HG02973 (cell line): ENCODE results near the gene NPHP4.

Experiments used
- ATAC-seq: cut with Tn5 transposase; IDR thresholded peaks from one replicate; pipeline ENCODE4 v1.9.1; 2021; ENCODE audit warnings: moderate library complexity; ENCODE audit not compliant: unreplicated experiment

Gene NPHP4

DNA sequence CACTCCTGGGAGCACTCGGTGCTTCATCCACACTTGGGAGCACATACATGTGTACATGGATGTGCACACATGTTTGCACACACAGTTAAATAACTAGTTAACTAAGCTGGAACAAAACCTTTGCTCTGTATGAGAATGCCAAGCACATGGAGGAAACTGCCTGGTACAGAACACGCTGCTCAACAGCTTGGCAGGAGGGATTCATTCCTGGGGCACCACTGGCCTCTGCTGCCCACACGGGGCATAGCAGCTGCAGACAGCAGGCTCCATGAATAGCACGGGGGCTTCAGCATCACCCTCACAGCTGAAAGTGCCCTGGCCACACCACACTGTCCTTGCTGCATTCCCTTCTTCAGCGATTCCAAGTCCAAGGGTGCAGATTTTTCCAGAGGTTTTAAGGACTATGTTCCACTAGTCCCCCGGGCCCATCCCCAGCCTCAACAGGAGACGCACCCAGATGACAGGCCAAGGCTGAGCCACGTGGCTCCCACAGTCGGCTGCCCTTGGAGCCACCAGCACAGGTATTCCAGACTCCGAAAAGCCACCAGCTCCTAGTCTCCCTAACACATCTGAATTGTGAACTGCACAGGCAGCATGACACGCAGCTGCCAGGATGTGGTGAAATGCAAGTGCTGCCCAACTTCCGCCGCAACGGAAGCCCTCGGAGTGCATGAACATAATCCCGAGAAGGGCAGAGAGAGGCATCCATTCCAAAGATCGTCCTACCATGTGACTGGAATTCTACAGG is 16.9 kb downstream of the NPHP4 start:
- no peak for ATAC-seq

DNA sequence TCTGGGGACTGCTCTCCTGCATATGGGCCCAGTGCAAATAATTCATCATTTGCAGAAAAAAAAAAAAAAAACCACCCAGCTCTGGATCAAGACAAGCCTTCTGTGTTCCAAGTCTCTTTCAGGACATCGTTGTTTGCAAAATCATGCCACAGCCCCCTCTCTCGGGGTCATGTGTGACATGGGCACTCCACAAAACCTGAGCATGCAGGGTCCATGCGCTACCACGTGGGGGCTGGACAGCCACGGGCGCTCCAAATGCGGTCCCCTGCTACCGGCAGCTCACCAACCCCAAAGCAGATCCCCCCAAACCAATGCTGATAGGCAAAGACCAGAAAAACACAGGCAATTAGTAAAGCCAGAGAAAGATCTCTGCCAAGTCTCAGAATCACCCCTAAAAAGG is 17.6 kb downstream of the NPHP4 start:
- ATAC-seq, result no peak

DNA sequence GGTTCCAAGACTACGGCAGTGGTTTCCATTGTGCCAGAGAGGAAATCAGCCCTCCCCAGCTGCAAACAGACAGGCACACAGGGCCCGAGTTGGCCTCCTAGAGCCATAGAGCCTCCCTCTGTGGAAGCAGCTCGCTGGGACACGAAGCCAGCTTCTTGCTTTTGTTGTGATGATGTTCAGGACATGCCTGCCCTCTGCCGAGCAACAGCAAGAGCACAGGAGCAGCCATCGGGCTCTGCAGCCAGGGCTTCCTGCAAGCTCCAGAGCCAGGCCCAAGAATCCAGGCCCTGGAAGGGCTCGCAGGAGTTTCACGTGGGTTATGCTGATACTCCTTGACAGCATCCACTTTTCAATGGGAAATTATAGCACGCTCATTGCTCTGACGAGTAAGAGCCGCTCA is 18.5 kb downstream of the NPHP4 start:
- no peak for ATAC-seq

DNA sequence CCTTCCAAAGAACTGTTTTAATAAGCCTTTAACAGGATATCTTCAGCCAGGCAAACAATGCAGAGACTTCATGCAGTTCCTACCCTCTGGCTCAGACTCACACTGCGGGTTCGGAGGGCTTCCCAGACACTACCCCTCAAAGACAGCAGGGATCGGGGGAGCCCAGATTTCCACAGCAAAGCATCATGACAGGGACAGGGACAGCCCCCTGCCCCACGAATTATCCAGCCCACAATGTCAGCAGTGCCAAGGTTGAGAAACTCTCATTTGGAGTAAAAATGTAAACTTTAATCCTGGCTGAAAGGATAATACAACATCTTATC is 20.1 kb downstream of the NPHP4 start:
- no peak for ATAC-seq

DNA sequence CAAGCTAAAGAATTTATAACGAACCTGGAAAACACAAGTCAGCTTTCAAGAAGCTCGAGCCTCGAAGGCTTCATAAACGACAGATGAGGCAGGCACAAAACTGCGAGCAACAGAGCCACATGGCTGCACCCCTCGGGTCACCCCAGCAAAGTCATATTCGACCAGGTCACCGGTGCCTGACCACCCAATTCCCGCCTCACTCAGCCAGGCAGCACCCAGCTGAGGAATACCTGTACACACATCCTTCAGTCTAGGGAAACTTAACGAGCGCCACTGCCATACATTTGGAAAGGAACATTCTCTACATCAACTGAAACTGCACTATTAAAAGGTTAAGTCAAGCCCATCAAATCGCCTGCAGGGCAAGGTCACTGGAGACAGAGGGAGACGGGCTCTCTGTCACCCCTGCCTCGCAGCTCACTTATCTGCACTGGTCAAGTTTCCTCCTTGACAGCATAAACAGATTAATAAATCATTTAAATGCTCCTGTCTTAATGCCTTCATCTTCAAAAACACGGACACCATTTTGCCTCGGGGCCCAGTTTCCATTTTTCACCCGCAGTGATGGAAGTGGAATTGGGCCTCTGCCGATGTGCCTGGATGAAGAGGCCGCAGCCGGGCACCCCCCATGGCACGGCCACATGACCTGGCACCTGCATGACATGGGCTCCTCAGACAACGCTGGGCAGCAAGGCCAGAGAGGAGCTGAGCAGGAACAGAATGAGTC is 20.6 kb downstream of the NPHP4 start:
- no peak for ATAC-seq

DNA sequence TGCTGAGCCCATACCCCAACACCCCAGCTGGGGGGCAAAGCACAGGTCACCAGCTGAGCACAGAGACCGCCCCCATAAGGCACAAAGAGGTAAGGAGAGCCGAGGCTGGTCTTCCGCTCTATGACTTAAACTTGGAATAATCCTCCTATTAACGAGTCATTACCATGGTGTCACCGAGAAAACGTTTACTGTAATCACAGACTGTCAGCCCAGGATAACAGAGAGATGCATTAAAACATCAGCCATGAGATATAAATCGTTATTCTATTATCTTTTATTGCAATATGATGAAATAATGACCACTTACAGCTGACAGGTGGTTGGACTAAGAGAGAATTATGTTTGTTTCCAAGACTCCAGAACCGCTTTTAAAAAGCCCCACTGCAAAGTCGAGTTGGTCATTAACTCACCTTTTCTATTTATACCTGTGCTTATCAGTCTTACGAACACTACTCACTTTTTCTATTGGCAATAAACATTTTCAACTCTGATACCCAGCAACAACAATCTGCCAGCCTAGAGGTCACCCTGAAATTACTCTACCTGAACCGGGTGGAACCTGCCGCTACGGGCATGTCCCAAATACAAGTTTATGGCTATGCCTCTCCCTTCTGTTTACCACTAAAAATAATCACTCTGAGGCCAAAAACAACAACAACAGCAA is 21.5 kb downstream of the NPHP4 start:
- ATAC-seq, result no peak

DNA sequence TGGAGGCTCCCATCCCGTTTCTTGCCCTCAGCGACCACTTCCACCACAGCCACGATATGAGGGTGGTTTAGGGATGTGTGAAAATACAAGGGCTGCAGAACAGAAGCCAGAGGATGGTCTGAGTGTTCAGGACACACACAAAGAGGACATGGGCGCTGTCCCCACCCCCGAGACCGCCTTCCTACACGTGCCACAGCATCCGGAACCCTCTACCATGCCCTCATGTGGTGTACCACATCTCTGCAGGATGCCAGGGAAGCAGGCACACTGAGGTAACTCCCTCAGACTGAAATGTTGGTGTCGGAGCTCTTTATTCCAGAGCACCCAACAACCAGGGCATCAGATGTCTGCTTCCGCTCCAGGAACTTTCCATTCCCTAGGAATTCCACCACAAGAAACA is 23.1 kb downstream of the NPHP4 start:
- ATAC-seq, result no peak

DNA sequence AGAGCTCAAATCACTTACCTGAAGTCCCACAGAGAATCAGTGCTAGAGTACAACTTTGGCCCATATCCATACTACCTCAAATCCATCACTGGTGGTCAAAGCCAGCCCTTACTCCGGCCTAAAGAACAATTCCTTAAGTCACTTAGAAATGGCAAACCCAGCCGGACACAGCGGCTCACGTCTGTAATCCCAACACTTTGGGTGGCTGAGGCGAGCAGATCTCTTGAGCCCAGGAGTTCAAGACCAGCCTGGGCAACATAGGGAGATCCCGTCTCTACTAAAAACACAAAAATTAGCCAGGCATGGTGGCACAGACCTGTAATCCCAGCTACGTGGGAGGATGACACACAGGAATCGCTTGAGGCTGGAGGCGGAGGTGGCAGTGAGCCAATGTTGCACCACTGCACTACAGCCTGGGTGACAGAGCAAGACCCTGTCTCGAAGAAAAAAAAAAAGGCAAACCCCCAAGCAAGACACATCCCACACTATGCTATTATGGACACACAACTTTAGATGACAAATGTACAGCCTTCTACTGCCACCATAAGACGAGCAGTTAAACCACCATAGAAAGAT is 24.0 kb downstream of the NPHP4 start:
- no peak for ATAC-seq

DNA sequence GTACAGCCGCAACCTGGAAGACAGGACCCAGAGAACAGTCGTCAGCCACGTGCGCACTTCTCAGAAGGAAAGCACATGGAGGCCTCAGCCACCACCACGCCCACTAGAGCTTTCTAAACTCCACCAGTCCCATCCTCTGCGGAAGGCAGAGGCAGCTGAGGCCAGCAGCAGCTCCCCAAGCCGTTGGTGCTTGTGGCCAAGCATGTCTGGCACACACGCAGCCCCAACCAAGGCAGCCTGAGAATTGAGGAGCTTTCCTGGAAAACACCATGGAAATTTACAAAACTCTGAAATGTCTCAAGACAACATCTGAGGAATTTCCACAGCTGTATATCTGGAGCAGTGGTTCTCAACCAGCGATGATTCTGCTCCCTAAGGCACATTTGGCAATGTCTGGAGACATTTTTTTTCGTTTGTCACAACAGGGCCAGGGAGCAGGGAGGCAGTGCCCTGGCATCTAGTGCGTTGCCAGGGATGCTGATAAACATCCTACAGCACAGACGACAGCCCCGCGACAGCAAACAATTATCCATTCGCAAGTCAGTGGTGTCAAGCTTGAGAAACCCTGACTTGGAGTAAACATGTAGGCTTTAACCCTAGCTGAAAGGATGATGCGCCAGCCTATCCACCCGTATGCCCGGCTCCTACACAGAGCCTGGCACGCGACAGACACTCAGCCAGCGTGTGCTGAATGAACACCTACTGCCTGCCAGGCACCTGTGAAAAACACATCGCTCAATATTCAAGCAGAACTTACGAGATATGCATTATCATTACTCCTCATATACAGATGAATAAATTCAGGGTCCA is 24.7 kb downstream of the NPHP4 start:
- ATAC-seq, result no peak

DNA sequence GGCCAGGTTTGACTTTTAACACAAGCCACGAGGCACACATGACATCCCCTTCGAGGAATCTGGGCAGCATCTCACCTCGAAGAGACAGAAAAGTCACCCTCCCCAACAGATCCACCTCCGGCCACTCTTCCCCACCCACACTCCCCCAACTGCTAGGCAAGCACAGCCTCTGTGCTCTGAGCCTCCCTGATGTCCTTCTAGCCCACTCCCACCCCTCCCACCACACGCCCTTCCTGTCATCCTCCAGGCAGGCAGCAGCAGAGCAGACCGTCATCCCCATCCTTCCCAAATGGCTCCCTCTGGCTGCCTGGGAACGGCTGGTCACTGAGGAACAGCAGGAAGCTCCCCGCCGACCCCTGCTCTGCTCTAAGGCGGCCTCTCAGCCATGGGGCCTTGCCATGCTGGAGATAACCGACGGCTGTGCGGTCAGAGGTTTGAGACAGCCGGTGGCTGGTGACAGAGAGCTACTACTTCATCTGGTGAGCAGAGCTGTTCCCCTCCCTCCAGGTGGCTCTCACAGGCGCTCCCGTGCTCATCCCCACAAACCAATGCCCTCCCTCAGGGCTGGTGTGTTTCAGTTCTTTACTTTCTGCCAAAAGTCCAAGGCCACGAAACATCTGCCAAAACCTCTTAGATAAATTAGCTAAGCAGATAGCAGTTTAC is 25.6 kb downstream of the NPHP4 start:
- ATAC-seq, result no peak

DNA sequence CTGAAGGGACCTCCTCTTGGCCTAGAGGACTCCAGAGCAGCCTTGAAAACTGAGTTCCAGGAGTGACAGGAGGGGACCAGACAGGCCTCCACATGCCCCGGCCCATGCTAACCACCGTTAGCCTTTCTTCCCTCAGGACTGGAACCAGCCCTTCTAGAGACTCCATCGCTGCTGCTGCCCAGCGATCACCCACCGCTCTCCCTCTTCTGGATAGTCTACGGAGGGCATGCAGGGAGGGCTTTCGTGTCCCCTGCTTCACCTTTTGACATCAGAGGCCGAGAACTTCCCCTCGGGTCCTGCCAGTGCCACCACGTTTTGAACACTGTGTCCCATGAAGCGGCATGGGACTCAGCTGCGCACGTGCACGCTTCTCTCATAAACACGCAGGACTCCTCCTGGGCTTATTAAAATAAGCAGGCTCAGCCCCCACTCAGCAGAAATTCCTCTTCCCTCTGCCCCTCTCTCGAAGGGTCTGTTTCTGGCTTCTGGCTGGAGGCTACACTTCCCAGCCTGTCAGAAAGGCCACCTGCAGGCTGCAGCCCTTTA is 26.6 kb downstream of the NPHP4 start:
- ATAC-seq, result no peak

DNA sequence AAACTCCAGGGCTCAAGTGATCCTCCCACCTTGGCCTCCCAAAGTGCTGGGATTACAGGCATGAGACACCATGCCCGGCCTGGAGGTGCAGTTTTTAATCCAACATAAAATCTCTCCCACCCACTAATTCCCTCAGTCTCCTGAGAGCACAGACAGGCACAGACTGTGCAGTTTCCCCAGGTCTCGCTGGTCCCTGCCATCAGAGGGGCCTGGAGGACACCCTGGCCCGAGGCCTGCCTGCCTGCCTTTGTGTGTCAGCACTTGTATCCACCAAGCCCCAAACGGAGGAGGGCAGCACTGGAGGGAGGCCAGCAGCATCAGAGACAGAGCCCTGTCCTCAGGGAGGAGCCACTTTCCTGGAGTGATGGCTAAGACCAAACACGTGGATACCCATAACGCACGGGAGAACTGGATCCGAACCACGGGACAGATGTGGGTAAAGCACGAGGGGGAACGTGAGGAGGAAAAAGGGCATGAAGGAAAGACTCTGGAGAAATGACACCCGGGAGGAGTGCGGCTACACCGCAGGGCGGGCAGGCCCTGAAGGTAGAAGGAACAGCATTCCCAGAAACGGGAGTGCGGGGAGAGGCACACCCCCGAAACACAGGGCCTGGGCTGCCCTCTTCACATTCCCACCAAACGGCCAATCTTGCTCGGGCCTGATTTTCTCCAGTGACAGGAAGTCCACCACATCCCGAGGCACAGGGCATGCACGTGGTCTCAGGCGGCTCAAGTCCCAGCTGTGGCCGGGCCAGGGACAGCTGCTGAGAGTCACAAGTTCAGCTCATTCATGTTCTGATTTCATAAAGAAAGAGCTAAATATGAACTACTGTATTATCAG is 29.7 kb downstream of the NPHP4 start:
- ATAC-seq, result no peak

DNA sequence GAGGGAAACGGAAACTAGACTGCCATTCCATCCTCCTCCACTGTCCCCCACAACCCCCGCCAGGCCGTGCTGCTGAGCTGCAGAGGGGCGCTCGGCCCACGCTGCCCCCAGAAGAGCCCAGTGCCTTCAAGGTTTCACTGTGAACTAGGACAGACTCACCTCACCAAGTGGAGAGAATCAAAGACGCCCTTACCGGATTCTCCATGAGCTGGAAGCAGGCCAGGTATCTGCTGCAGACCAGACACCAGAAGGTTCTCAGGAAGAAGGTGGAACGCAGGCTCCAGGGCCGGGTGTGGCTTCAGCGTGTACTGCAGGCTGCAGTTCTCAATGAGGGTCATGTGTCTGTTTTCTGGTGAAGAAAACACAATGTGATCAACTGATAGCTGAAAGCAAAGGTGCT is 30.6 kb downstream of the NPHP4 start:
- no peak for ATAC-seq

DNA sequence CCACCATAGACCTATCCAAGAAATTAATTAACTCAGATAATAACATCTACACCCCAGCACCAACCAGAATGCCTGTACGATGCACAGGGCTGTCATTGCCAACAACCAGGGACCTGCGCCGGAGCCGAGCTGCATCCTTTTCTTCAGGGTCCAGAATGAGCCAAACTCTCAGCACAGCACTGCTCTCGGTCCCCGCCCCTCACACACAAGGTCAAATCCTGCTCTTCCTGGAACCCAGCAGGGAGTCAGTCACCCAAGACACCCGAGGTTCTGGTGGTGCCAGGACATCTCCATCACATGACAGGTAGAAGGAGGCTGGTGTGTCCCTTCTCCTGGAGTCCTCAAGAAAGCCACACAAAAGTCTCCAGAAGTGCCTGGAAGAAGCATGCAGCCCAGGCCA is 31.9 kb downstream of the NPHP4 start:
- no peak for ATAC-seq

DNA sequence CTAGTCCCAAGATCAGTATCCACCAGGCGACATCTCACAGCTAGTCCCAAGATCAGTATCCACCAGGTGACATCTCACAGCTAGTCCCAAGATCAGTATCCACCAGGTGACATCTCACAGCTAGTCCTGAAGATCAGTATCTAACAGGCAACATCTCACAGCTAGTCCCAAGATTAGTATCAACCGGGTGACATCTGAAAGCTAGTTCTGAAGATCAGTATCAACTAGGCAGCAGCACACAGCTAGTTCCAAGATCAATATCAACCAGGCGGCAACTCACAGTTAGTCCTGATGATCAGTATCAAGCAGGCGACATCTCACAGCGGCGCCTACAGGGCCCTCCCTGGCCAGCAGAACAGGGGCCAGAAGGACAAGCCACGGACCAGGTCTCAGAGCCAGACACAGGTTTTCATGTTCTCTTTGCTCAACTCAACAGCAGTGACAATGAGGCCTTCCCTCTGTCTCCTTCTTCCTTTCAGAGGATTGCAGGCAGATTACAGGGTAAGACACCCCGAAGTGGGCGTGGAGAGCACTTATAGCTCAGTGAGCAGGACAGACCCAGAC is 32.5 kb downstream of the NPHP4 start:
- no peak for ATAC-seq

DNA sequence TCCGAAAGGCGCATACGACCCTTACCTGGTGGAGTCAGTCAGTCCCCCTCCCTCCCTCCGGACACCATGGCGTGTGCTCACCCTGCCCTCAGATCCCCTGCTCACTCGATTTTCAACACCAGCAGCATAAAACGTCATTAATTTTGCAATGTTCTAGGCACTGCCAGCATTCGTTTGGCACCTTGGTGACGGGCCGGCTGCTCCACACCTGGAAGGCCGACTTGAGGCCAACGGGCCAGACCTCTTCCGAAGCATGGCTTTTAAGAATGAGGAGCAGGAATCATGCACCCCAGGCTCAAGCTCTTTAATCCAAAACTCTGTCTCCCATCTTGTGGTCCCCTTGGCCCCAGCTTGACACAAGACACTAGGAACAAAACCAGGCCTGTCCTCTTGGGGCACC is 33.1 kb downstream of the NPHP4 start:
- no peak for ATAC-seq

DNA sequence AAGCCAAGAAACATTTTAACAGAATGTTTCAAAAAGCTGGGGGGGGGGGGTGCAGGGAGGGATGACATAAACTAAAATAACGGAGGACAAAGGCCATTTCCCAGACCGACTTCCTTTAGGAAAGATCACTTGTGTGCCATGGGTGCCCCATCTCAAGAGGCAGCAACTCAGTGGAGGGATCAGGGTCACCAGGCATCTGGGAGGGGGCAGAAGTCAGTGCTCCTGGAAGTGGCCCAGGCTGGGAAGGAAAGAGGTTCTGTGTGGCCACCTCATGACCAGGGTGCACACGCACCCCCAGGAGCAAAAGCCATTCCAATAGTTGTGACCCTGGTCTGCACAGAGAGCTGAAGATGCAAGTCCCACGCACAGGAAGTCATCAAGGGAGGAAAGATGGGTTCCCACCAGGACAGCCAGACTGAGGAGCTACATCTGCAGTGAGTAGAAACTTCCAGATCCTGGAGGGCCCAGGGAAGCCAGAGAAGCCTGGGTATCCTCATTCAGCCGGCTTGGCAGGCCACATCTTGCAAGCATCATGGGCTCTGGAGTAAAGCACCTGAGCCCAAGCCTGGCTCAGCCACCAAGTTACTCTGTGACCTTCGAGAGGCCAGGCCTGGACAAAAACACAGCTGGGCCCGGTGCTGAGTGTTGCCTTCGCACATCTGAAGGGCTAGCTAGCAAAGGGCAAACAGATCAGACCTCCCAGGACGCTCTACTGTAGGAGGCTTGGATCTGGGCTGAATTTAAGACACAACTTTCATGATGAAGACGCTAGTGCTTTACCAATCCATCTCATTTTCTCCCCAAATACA is 36.0 kb downstream of the NPHP4 start:
- no peak for ATAC-seq

DNA sequence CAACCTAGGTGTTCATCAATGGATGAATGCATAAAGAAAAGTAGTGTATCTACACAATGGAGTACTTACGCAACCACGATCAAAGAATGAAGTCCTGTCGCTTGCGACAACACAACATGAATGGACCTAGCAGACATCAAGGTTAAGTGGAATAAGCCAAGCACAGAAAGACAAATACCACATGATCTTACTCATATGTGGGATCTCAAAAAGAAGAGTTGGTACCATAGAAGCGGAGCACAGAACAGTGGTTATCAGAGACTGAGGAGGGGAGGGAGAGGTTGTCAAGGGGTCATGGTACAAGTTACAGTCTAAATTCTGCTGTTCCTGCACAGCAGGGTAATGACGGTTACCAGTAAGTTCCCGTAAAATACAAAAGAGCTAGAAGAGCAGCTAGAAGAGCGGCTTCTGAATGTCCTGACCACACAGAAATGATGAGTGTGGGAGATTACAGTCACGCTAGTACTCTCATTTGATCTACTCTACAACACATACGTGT is 36.7 kb downstream of the NPHP4 start:
- no peak for ATAC-seq
